ENCODE data around the gene PIK3CB. TPM values are rescaled to one million over a fixed set of nuclear protein-coding genes. Genes with fewer than 3 reads are reported as not detected.
"Not testable (repeated sequence)": the region's sequence is repeated elsewhere in the genome, so short reads cannot be mapped to it uniquely, and the experiment has no call there.

PIK3CB gene
- total RNA-seq, 1 donor from 2014 or later: 28.9 TPM

DNA sequence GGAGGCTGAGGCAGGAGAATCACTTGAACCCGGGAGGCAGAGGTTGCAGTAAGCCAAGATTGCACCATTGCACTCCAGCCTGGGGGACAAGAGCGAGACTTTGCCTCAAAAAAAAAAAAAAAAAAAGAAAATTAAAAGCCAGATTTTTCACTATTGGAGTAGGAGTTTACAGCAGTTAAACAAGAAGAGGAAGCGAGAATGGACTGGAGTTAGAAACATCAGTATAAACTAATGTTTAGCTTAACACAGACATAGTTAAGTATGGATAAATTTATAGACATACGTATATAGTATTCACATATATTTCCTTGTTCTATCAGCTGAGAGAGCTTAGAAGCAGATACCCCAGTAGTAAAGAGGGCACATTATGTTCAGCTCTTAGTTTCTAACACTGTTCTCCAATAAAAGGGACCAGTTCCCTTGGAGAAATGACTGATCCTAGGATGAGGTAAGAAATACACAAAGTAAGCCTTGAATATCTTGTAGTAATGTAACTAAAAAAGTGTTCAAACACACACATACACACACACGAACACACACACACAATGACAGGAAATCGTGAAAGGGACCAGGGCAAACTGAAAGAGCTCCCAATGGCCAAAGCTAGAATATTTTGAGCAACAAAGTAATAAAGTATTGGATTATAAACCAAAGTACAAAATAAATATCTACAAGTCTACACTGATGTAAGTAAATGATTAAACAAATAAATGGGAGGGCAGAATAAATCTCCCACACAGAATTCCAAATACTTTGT lies 25.1 kb downstream of the PIK3CB start:
- FAIRE-seq (no peak), DNase-seq (ENCODE audit: low spot score in 2 of 2) (no peak)

DNA sequence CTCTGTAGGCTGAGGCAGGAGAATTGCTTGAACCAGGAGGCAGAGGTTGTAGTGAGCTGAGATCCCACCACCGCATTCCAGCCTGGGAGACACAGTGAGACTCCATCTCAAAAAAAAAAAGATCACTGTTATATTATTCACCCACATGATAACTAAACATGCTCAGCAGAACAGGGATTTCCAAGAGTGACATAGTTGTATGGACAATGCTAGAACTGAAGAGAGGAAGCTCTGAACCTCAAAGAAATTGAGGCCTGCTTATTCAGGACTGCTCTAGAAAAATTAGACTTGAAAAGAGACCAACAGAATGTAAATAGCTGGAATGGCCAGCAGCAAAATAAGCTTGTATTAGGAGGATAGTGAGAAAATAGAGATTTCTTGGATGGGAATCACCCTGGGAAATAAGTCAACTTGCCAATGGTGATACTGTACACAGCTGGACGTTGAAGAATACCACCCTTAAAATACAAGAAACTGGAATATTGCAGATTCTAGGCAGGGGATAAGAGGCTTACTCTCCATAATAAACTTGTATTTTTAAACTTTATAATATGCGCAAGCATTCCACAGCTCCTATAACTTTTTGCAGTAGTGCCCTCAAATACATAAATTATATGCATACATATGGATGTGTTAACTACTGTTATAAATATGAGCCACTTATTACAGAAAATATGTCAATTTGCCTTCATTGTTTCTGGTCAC lies 28.2 kb downstream of the PIK3CB start:
- DNase-seq (ENCODE audit: low spot score in 2 of 2) (no peak), FAIRE-seq (no peak)

DNA sequence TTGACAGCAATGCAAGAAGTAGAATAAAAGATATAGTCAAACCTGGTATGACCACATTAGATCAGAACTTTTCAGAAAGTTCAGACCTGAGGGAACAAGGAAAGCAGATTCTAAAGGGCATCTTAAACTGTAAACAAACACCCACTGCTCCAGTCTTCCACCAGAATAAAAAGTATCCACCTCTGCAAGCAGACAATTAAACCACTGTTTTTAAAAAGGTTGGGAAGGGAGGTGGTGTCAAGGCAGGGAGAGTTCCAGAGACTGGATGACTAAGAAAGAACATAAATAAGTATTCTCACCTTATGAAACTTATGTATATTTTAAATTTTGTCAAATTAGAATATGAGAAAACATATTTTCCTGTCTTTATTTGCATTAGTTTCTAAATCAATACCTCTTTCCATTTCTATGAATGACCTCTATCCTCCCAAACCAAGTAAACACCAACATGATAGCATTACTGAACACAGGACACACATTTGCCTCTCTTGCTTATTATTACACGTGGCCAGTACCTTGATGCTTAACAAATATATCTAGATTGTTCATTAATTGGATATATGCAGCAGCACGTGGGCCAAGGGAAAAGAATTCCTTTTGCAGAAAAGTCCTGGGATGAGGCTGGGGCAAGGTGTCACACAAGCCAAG lies 31.6 kb downstream of the PIK3CB start:
- DNase-seq (ENCODE audit: low spot score in 2 of 2) (no peak), FAIRE-seq (no peak)

DNA sequence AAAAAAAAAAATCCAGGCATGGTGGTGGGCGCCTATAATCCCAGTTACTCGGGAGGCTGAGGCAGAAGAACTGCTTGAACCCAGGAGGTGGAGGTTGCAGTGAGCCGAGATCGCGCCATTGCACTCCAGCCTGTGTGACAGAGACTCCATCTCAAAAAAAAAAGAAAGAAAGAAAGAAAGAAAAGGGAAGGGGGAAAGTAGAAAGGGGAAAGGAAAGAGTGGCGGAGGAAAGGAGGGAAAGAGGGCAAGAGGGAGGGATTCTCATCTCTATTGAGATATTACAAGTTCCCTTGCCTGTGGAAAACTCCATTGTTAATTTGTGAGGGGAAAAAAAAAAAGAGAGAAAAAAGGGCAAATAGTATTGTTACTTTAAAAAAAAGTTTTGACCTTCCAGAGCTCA lies 32.5 kb downstream of the PIK3CB start:
- DNase-seq (ENCODE audit: low spot score in 2 of 2); FAIRE-seq: not testable (repeated sequence)

DNA sequence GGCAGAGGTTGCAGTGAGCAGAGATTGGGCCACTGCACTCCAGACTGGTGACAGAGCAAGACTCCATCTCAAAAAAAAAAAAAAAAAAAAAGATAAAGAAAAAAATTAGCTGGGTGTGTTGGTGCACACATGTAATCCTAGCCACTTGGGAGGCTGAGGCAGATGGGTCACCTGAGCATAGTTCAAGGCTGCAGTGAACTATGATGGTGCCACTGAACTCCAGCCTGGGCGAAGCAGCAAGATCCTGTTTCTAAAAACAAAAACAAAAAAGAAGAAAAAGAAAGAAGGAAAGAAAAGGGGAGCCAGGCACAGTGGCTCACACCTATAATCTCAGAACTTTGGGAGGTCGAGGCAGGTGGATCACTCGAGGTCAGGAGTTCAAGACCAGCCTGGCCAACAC lies 32.9 kb downstream of the PIK3CB start:
- DNase-seq (ENCODE audit: low spot score in 2 of 2) (no peak), FAIRE-seq (no peak)

DNA sequence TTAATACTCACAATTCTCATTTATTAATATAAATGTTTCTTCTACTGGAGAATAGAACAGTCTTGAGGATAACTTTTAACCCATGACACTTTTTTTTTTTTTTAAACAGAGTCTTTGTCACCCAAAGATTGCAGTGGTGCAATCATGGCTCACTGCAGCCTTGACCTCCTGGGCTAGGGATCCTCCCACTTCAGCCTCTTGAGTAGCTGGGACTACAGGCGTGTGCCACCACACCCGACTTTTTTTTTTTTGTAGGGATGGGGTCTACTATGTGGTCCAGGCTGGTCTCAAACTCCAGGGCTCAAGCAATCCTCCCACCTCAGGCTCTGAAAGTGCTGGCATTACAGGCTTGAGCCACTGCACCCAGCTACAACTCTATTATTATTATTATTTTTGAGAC lies 34.5 kb downstream of the PIK3CB start:
- no peak for DNase-seq (ENCODE audit: low spot score in 2 of 2)

DNA sequence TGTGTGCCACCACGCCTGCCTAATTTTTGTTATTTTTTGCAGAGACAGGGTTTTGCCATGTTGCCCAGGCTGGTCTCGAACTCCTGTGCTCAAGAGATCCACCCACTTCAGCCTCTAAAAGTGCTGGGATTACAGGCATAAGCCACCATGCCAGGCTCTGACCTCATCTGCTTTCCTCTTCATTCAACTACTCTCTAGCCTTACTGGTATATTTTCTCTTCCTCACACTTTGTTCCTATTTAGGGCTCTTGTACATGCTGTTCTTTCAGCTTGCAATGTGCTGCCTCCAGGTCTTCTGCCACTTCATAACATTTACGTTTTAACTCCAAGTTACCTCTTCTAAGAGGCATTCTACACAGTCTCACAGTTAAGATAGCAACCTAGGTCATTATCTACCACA lies 34.9 kb downstream of the PIK3CB start:
- DNase-seq (ENCODE audit: low spot score in 2 of 2): no peak

More for the DNA sequence above, 34.5 kb downstream of the PIK3CB start:
- FAIRE-seq: no peak

DNA sequence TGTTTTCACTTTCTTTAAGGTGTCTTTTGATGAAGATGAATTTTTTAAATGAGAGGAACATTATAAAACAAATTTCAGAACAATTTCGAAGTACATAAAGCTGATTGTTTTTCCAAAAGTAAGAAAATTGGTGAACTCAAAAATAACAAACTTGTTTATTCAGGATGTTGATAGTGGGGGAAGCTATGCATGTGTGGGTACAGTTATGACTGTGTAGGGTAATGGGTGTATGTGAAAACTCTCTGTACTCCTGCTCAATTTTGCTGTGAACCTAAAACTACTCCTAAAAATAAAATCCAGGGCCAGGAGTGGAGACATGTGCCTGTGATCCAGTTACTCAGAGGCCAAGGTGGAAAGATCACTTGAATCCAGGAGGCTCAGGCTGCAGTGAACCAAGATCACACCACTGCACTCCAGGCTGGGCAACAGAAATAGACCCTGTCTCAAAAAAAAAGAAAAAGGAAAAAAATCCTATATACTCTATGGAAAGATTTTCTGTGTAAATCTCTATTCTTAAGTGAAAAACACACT lies 37.2 kb downstream of the PIK3CB start:
- DNase-seq (ENCODE audit: low spot score in 2 of 2) (no peak), FAIRE-seq (no peak)

More for the DNA sequence above, 34.9 kb downstream of the PIK3CB start:
- FAIRE-seq: no peak

DNA sequence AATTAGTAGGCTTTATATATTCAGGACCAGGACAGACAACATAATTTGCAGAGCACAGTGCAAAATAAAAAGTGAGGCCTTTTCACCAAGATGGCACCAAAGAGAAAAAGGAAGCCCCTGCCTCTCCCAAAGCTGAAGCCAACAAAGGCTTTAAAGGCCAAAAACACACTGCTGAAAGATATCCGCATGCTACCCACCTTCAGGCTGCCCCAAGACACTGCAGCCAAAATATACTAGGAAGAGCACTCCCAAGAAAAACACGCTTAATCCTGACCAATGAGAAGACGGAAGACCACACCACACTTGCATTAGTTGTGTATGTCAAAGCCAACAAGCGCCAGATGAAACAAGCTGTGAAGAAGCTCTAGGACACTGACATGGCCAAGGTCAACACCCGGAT lies 38.0 kb downstream of the PIK3CB start:
- FAIRE-seq (no peak), DNase-seq (ENCODE audit: low spot score in 2 of 2) (no peak)

DNA sequence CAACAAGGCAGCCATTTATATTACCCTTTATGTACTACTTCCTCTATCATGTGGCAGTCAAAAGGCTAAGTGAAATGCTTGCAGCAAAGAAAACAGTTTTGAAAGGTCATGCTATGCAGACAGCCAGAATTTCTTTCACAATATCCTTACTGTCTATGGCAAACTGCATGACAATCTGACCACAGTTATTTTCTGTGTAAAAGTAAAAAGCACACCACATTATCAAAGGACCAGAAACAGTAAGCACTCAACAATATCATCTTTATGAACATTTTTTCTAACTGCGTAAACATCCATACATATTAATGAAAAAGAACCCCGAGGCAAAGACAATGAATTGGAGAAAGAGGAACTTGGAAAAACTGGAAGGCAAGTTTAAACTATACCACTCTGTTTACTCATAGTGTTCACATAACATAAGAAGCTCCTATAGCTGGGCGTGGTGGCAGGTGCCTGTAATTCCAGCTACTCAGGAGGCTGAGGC lies 47.9 kb downstream of the PIK3CB start:
- DNase-seq (ENCODE audit: low spot score in 2 of 2) (peak in 1 of 2 donors; percentile 14), FAIRE-seq (no peak)

DNA sequence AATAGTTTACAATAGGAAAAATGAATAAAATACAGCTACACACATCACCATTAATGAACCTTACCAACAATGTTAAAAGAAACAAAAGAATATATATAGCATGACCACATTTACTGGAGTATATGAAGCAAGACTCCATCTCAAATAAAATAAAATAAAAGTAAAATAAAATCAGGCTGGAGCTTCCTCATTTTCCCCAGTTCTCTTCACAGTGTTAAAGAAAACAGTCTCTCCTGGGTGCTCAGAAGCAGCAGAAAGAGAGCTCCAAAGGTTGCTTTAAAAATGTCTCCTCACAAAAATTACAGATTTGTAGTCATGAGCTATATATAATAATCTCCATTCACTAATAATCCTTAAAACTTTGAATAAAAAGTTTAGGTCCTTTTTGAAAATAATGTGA lies 48.8 kb downstream of the PIK3CB start:
- FAIRE-seq (no peak), DNase-seq (ENCODE audit: low spot score in 2 of 2) (no peak)

DNA sequence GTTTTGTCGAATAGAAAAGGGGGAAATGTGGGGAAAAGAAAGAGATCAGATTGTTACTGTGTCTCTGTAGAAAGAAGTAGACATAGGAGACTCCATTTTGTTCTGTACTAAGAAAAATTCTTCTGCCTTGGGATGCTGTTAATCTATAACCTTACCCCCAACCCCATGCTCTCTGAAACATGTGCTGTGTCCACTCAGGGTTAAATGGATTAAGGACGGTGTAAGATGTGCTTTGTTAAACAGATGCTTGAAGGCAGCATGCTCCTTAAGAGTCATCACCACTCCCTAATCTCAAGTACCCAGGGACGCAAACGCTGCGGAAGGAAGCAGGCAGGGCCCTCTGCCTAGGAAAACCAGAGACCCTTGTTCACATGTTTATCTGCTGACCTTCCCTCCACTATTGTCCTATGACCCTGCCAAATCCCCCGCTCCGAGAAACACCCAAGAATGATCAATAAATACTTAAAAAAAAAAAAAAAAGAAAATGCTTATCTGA lies 49.3 kb downstream of the PIK3CB start:
- not testable (repeated sequence) for FAIRE-seq; DNase-seq (ENCODE audit: low spot score in 2 of 2)

DNA sequence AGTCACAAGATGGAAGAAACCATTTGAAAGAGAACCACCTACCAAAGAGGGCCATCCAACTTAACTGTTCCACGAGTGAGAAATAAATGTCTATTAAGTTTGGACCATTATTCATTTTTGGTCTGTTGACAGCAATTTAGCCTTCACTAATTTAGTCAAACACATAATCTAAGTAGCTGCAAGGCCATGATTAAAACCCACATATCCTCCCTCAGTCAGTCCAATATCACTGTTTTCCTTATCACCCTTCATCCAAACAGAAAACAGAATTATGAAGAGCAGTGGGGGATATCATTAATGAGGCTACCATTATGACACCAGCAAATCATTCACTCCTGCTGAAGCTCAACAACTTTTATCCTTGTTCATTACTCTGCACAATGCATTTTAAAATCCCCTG lies 52.0 kb downstream of the PIK3CB start:
- DNase-seq (ENCODE audit: low spot score in 2 of 2) (no peak), FAIRE-seq (no peak)

DNA sequence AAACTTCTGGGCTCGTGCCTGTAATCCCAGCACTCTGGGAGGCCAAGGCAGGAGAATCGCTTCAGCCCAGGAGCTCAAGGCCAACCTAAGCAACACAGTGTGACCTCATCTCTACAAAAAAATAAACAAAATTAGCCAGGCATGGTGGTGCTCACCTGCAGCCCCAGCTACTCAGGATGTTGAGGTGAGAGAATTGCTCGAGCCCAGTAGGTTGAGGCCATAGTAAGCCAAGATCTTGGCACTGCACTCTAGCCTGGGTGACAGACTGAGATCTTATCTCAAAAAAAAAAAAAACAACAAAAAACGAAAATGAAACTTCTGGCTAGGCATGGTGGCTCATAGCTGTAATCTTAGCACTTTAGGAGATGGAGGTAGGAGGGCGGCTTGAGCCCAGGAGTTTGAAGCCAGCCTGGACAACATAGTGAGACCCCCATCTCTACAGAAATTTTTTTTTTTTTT lies 53.7 kb downstream of the PIK3CB start:
- DNase-seq (ENCODE audit: low spot score in 2 of 2) (no peak), FAIRE-seq (no peak)

DNA sequence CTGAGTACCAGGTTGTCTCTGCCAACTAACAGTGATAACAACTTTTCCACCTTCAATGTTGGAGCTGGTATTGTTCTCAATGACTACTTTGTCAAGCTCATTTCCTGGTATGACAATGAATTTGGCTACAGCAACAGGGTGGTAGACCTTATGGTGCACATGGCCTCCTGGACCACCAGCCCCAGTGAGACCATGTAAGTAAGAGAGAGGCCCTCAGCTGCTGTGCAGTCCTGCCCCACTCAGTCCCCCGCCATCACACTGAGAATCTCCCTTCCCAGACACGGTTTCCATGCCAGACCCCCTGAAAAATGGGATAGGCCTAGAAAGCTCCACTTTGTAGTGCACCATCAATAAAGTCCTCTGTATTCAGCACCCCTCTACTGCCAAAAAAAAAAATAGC lies 56.1 kb downstream of the PIK3CB start:
- DNase-seq (ENCODE audit: low spot score in 2 of 2) (no peak), FAIRE-seq (no peak)

DNA sequence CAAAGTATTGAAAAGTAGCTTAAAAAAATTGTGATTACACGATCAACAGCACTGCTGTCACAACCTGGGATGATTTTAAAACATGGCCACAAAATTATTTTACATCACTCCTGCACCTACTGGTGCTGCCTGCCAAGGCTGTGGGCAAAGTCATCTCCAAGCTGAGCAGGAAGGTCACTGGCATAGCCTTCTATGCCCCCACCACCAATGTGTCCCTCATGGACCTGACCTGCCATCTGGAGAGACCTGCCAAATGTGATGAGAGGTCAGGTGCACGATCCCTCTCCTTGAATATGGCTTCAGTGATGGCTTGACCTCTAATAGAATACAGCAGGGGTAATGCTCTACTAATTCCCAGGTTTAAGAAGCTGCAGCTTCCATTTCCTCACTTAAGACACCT lies 57.8 kb downstream of the PIK3CB start:
- no peak for DNase-seq (ENCODE audit: low spot score in 2 of 2)
- FAIRE-seq: no peak

DNA sequence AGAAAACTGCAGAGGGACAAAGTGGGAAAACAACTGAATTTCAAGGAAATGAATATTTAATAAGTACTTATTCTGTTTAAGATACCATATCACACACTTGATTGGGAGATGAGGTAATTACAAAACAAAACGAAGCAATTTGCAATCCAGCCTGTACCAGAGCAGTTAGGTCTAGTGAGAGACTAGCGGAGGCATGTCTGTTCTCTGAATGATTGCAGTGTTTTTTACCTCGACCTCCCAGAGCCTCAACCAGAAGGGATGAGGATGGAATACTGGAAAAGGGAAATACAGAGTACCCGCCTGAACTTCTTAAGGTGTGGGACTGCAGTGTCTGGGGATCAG lies 59.5 kb downstream of the PIK3CB start:
- FAIRE-seq: no peak

DNA sequence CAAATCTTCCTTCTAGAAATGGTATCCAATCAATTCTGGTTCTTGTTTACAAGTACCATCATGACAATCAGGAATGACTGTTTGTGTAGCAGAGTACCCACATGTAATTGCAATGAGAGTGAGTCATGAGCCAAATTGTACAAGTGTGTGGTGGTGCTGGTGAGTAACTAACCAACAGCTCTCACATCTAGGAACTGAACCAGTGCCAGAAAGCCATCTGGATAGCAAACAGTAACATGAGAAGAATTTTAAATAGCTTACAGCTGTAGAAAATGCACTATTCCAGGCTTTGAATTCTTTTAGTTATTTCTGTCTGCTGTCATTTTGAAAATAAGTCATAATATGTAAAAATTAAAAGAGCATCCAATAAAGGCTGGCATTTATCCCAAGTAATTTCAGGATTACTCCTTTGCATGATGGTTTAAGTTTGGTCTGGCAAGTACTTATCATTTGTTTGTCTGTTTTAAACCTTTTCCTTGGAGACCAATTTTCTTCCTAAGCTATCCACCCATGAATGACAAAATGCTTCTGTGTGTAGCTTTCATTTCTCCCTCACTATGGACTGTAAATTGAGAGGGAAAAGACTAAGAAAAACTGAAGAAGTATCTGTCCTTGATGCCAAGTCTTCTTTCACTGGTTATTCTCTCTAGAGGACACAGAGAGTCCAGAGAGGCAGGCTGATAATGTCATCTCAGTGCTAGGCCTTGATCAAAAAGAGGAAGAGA lies 60.0 kb downstream of the PIK3CB start:
- DNase-seq (ENCODE audit: low spot score in 2 of 2) (peak in 1 of 2 donors; percentile 44), FAIRE-seq (peak; percentile 79)

More for the DNA sequence above, 59.5 kb downstream of the PIK3CB start:
- no peak for DNase-seq (ENCODE audit: low spot score in 2 of 2)

DNA sequence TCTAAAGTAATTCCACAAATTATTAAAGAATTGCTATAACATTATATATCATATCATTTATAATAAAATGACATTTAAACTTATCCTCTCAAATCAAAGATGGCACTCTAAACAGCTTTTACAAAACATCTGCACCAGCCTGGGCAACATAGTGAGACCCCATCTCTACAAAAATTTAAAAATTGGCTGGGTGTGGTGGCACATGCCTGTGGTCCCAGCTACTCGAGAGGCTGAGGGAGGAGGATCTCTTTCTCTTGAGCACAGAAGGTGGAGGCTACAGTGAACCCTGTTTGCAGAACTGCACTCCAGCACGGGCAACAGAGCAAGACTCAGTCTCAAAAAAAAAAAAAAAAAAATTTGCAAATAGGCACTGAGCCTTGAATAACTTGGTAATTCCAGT lies 63.1 kb downstream of the PIK3CB start:
- DNase-seq (ENCODE audit: low spot score in 2 of 2): no peak
- FAIRE-seq: no peak

DNA sequence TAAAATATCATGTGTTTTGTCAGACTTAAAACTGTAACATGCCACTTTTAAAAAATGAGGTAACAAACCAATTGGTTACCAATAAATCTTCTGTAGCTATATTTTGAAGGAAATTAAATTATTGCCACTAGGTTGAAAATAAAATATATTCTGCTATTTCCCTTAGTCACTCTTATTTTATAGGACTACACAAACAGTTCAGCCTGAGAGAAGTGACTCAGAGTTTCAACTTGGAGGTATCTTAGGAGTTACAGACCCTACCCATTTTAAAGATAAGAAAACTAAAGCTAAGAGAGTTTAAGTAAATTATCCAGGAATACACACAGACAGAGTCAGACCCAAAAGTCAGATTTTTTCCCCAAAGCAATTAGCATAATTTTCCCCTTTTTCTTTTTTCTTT lies 65.1 kb downstream of the PIK3CB start:
- DNase-seq (ENCODE audit: low spot score in 2 of 2): no peak
- no peak for FAIRE-seq

All from frontal cortex (tissue), 4 donors.